MM.1S (cell line): ENCODE measurements around the gene TNFSF13B.

ENCODE experiments used
- DNase-seq: peaks from one replicate; pipeline ENCODE4 v3.0.0-alpha.2; 2015
- H2AFZ ChIP-seq: fragments of 300-600 bp; sonication (generic); 2 replicates; pipeline ENCODE4 v1.6.0; 2016; ENCODE audit warnings: antibody characterized with exemption, low read length
- H3F3A ChIP-seq: fragments of 300-600 bp; sonication (generic); 2 replicates; pipeline ENCODE4 v1.6.1; 2016; ENCODE audit warnings: mild to moderate bottlenecking, antibody characterized with exemption, low read length, moderate library complexity, mixed read lengths; ENCODE audit not compliant: insufficient read depth
- H3K27ac ChIP-seq: fragments of 300-600 bp; sonication (generic); 2 replicates; pipeline ENCODE4 v1.5.1; 2016; ENCODE audit warnings: mild to moderate bottlenecking, low read length
- H3K27me3 ChIP-seq: fragments of 300-600 bp; sonication (generic); replicated peaks from 2 replicates; pipeline ENCODE4 v1.6.0; 2016; ENCODE audit warnings: low read length; ENCODE audit not compliant: insufficient read depth
- H3K36me3 ChIP-seq: fragments of 300-600 bp; sonication (generic); replicated peaks from 2 replicates; pipeline ENCODE4 v1.6.1; 2016; ENCODE audit warnings: mild to moderate bottlenecking, low read length, mixed read lengths; ENCODE audit not compliant: insufficient read depth
- H3K4me1 ChIP-seq: fragments of 300-600 bp; sonication (generic); 2 replicates; pipeline ENCODE4 v1.6.1; 2016; ENCODE audit warnings: low read length, mixed read lengths
- H3K4me2 ChIP-seq: fragments of 300-600 bp; sonication (generic); 2 replicates; pipeline ENCODE4 v1.6.0; 2016; ENCODE audit warnings: low read depth, low read length
- H3K4me3 ChIP-seq: fragments of 300-600 bp; sonication (generic); 2 replicates; pipeline ENCODE4 v1.5.1; 2016; ENCODE audit warnings: low read length, mixed read lengths
- H3K79me2 ChIP-seq: fragments of 300-600 bp; sonication (generic); 2 replicates; pipeline ENCODE4 v1.6.1; 2016; ENCODE audit warnings: mixed run types, low read length, mixed read lengths
- H3K9ac ChIP-seq: fragments of 300-600 bp; sonication (generic); 2 replicates; pipeline ENCODE4 v1.6.1; 2016; ENCODE audit warnings: low read length, mixed read lengths
- H3K9me2 ChIP-seq: fragments of 300-600 bp; sonication (generic); replicated peaks from 2 replicates; pipeline ENCODE4 v1.6.1; 2016; ENCODE audit warnings: mild to moderate bottlenecking, low read length, mixed read lengths; ENCODE audit not compliant: insufficient read depth
- H3K9me3 ChIP-seq: fragments of 300-600 bp; sonication (generic); replicated peaks from 2 replicates; pipeline ENCODE4 v1.6.1; 2016; ENCODE audit warnings: mild to moderate bottlenecking, low read length, mixed read lengths; ENCODE audit not compliant: insufficient read depth
- H4K20me1 ChIP-seq: fragments of 300-600 bp; sonication (generic); 2 replicates; pipeline ENCODE4 v1.6.1; 2016; ENCODE audit warnings: mild to moderate bottlenecking, low read length, moderate library complexity, mixed read lengths; ENCODE audit not compliant: insufficient read depth
- EZH2 ChIP-seq: fragments of 300-600 bp; sonication (generic); optimal IDR thresholded peaks from 2 replicates; pipeline ENCODE3; 2017; ENCODE audit warnings: low read depth, mild to moderate bottlenecking, antibody characterized with exemption, low read length, mixed read lengths
- EZH2phosphoT487 ChIP-seq: fragments of 300-600 bp; sonication (generic); IDR thresholded peaks from 2 replicates; pipeline ENCODE4 v1.6.1; 2018; ENCODE audit warnings: antibody characterized with exemption, low read length
- TF ChIP-seq, protein P1 (sequence below): fragments of 300-600 bp; sonication (generic); IDR thresholded peaks from 2 replicates; pipeline ENCODE4 v1.5.1; 2016; ENCODE audit warnings: antibody characterized with exemption, low read length, mixed read lengths

The TNFSF13B gene

GRCh38 chr13:108225440-108225839, 44.1 kb upstream of the TNFSF13B start:
- H3K4me3 ChIP-seq = no peak overlapping the region
- H3K9me2 ChIP-seq = no peaks in the 10 kb centered on the region
- H3F3A ChIP-seq = no peaks in the 10 kb centered on the region
- no peak overlapping the region for H3K9ac ChIP-seq
- H2AFZ ChIP-seq = no peak overlapping the region
- H3K79me2 ChIP-seq = peaks cover 75% of the 10 kb centered on the region
- H3K27ac ChIP-seq = no peak overlapping the region
- H3K36me3 ChIP-seq = no peaks in the 10 kb centered on the region
- TF ChIP-seq, protein P1, sequence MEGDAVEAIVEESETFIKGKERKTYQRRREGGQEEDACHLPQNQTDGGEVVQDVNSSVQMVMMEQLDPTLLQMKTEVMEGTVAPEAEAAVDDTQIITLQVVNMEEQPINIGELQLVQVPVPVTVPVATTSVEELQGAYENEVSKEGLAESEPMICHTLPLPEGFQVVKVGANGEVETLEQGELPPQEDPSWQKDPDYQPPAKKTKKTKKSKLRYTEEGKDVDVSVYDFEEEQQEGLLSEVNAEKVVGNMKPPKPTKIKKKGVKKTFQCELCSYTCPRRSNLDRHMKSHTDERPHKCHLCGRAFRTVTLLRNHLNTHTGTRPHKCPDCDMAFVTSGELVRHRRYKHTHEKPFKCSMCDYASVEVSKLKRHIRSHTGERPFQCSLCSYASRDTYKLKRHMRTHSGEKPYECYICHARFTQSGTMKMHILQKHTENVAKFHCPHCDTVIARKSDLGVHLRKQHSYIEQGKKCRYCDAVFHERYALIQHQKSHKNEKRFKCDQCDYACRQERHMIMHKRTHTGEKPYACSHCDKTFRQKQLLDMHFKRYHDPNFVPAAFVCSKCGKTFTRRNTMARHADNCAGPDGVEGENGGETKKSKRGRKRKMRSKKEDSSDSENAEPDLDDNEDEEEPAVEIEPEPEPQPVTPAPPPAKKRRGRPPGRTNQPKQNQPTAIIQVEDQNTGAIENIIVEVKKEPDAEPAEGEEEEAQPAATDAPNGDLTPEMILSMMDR = no peak
- no peaks in the 10 kb centered on the region for H3K4me1 ChIP-seq
- H3K27me3 ChIP-seq = no peaks in the 10 kb centered on the region
- no peak overlapping the region for H3K4me2 ChIP-seq
- DNase-seq = no peak
- H4K20me1 ChIP-seq = 0 out of 2 replicates have a peak, but pooled peaks cover under 1% of the 10 kb centered on the region
- no peaks in the 10 kb centered on the region for H3K9me3 ChIP-seq

- no peak for DNase-seq
- no peaks in the 10 kb centered on the region for H3F3A ChIP-seq
- no peaks in the 10 kb centered on the region for H3K36me3 ChIP-seq
- H3K9ac ChIP-seq = no peak overlapping the region
- no peaks in the 10 kb centered on the region for H4K20me1 ChIP-seq
- no peaks in the 10 kb centered on the region for H3K4me1 ChIP-seq
- no peak for TF ChIP-seq EZH2
- no peak overlapping the region for H3K27ac ChIP-seq
- H3K27me3 ChIP-seq = no peaks in the 10 kb centered on the region
- no peaks in the 10 kb centered on the region for H3K9me2 ChIP-seq
- H3K4me3 ChIP-seq = no peak overlapping the region
- H3K9me3 ChIP-seq = no peaks in the 10 kb centered on the region
- no peak overlapping the region for H3K4me2 ChIP-seq
- H3K79me2 ChIP-seq = peaks cover 68% of the 10 kb centered on the region
- H2AFZ ChIP-seq = no peak overlapping the region
Observed at GRCh38 chr13:108226184-108226583, 43.3 kb upstream of the TNFSF13B start.

DNA sequence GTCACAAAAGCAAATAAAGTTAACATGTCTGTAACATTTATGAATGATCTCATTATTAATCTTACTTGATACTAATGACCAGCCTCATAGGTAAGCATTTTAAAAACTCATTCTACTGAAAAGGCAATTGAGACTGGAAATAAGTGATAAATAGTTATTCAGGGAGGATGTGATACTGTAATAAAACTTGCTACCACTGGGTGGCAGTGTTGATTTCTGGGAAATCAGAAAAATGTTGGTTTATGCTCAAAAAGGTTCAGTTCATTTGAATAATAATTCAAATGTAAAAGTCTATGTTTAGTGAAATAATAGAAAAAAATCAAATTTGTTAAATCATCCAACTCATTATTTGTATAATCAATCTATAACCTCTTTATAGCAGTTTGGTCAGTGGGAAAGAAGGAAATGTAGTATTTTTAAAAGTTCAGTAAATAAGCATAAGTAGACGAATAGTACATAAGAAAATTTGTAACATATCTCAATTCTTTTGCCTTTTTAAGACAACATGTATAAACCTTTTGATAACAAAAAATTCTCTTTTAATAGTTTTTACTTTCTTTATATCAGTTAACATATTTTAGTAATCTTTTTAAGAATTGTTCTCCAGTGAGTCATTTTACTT, 41.8 kb upstream of the TNFSF13B start:
- no peak overlapping the region for H3K9ac ChIP-seq
- peak; percentile 42 for DNase-seq
- H3K9me2 ChIP-seq = no peaks in the 10 kb centered on the region
- H3K4me3 ChIP-seq = no peak overlapping the region
- no peaks in the 10 kb centered on the region for H3K9me3 ChIP-seq
- no peak overlapping the region for H3K27ac ChIP-seq
- H3K36me3 ChIP-seq = no peaks in the 10 kb centered on the region
- no peak overlapping the region for H2AFZ ChIP-seq
- H3F3A ChIP-seq = no peaks in the 10 kb centered on the region
- H3K27me3 ChIP-seq = no peaks in the 10 kb centered on the region
- H4K20me1 ChIP-seq = no peaks in the 10 kb centered on the region
- H3K4me2 ChIP-seq = no peak overlapping the region
- TF ChIP-seq EZH2phosphoT487 = no peak
- no peak for TF ChIP-seq EZH2
- TF ChIP-seq, protein P1 = peak; percentile 74
- peaks cover 57% of the 10 kb centered on the region for H3K79me2 ChIP-seq
- H3K4me1 ChIP-seq = no peaks in the 10 kb centered on the region

- DNase-seq = no peak
- H3K4me2 ChIP-seq = no peak overlapping the region
- no peaks in the 10 kb centered on the region for H3K9me2 ChIP-seq
- H3K27me3 ChIP-seq = no peaks in the 10 kb centered on the region
- no peaks in the 10 kb centered on the region for H3F3A ChIP-seq
- no peak overlapping the region for H3K9ac ChIP-seq
- H3K4me1 ChIP-seq = no peaks in the 10 kb centered on the region
- H2AFZ ChIP-seq = no peak overlapping the region
- TF ChIP-seq EZH2 (no peak), EZH2phosphoT487 (no peak)
- TF ChIP-seq, protein P1 = no peak
- no peak overlapping the region for H3K27ac ChIP-seq
- H3K4me3 ChIP-seq = no peak overlapping the region
- no peaks in the 10 kb centered on the region for H3K9me3 ChIP-seq
- no peaks in the 10 kb centered on the region for H4K20me1 ChIP-seq
- H3K79me2 ChIP-seq = peaks cover 32% of the 10 kb centered on the region
- H3K36me3 ChIP-seq = no peaks in the 10 kb centered on the region
Observed at GRCh38 chr13:108230377-108230776, 39.1 kb upstream of the TNFSF13B start.
